Activated T-cell treated with anti-CD3 and anti-CD28 coated beads, Interleukin-2, amount 50 U/mL, for 72 hours (primary cell): ENCODE results near the gene HTR6. TPM values are rescaled to one million over a fixed set of nuclear protein-coding genes. Genes with fewer than 3 reads are reported as not detected.
"Not testable (repeated sequence)": the region's sequence is repeated elsewhere in the genome, so short reads cannot be mapped to it uniquely, and the experiment has no call there.

Experiments used
- ATAC-seq, 2 donors: fragments of 150-1000 bp; cut with Tn5 transposase; replicated peaks in 1 of 2; 2 replicates each; pipeline ENCODE4 v1.10.0; 2021; ENCODE audit warnings: moderate library complexity in 2 of 2, mild to moderate bottlenecking in 1 of 2
- DNase-seq, 2 donors: peaks; one replicate each; pipeline ENCODE4 v3.0.0; 2021 to 2022; ENCODE audit warnings: mixed read lengths in 1 of 2
- H3K27ac Mint-ChIP-seq: one replicate; pipeline ENCODE4 v1.8.0; 2022; ENCODE audit warnings: mild to moderate bottlenecking, moderate library complexity, mixed read lengths
- H3K27me3 Mint-ChIP-seq: one replicate; pipeline ENCODE4 v1.8.0; 2022; ENCODE audit warnings: low read depth, mixed read lengths
- H3K36me3 Mint-ChIP-seq, 2 donors: one replicate each; pipeline ENCODE4 v1.8.0; 2022; ENCODE audit warnings: mixed read lengths in 2 of 2, mild to moderate bottlenecking in 1 of 2; ENCODE audit not compliant: insufficient read depth in 2 of 2
- H3K4me1 Mint-ChIP-seq: one replicate; pipeline ENCODE4 v1.8.0; 2022; ENCODE audit warnings: low read depth, mixed read lengths
- H3K4me3 Mint-ChIP-seq, 2 donors: one replicate each; pipeline ENCODE4 v1.8.0; 2022; ENCODE audit warnings: mild to moderate bottlenecking in 2 of 2, mixed read lengths in 2 of 2, moderate library complexity in 2 of 2
- H3K9me3 Mint-ChIP-seq, 2 donors: one replicate each; pipeline ENCODE4 v1.8.0; 2022; ENCODE audit warnings: mixed read lengths in 2 of 2
- total RNA-seq, 2 donors: library from RNA; stranded (reverse); gene quantifications; one replicate each; pipeline ENCODE4 v1.2.3, GENCODE V29; 2022

Gene HTR6
- total RNA-seq, 2 donors from 2014 or later: 0.32 to 0.55 TPM

DNA sequence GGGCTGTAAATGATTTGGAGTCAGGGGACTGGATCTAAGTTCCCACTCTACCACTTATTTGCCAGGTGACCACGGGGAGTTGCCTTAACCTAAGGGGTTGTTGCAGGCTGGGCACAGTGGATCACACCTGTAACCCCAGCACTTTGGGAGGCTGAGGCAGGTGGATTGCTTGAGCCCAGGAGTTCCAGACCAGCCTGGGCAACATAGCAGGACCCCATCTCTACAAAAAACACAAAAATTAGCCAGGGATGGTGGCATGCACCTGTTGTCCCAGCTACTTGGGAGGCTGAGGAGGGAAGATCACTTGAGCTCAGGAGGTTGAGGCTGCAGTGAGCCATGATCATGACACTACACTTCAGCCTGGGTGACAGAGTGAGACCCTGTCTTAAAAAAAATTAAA lies 34.5 kb upstream of the HTR6 start:
- H3K4me3 Mint-ChIP-seq, H3K27me3 Mint-ChIP-seq, H3K9me3 Mint-ChIP-seq, DNase-seq, H3K4me1 Mint-ChIP-seq, ATAC-seq, H3K36me3 Mint-ChIP-seq, H3K27ac Mint-ChIP-seq: not testable (repeated sequence)

DNA sequence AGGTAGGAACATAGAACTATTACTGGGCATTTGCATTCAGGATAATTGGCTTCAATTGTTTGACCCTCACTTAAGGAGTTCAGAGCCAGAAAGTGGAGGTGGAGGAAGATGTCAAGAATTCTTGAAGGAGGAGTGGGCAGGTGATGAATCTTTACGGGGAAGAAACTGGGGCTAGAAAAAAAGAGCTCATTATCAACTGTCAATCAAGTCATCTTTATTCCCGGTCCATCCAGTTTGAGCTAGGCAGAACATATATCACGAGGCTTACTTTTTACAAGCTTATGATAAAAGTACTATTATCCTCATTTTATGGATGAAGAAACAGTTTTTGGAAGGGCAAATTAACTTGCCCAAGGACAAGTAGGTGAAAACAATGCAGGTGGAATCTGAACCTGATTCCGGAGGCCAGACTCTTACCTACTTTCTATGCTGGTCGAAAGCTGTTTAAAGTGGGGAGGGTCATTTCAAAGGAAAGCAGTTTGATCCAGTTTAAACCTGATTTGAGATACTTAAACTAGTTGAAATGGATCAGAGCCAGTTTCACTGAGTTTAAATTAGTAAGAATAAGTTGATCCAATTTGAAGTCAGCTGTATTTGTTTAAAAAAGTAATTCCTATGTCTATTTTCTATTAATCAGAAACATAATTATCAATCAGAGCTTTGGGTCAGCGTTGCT lies 33.8 kb upstream of the HTR6 start:
- Mint-ChIP-seq H3K27me3 (no peaks in the 10 kb centered on the region), H3K27ac (no peak overlapping the region), H3K36me3 (peaks cover 0 to 7% of the 10 kb centered on the region in 2 donors), H3K9me3 (no peaks in the 10 kb centered on the region), H3K4me3 (no peak overlapping the region), H3K4me1 (no peaks in the 10 kb centered on the region)
- no peak for ATAC-seq
- no peak for DNase-seq

DNA sequence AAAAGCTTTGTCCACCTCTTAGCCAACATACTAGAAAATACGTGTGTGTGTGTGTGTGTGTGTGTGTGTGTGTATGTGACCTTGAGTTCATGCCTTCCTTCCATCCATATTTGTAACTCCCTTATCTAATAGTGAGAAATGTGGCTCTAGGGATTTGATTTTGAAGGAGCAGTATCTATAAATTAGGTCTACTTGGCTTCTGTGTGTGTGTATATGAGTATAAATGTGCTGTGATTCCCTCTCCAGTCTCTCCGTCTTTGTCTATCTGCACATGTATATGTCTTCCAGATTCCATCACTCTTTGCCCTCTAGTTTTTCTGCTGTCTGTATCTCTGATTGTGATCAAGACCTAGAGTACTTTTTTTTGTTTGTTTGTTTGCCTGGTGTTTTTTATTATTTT lies 32.5 kb upstream of the HTR6 start:
- H3K36me3 Mint-ChIP-seq: peaks cover 0 to 5% of the 10 kb centered on the region in 2 donors
- ATAC-seq: no peak
- no peak overlapping the region for H3K27ac Mint-ChIP-seq
- no peaks in the 10 kb centered on the region for H3K27me3 Mint-ChIP-seq
- no peaks in the 10 kb centered on the region for H3K4me1 Mint-ChIP-seq
- no peak overlapping the region for H3K4me3 Mint-ChIP-seq
- no peaks in the 10 kb centered on the region for H3K9me3 Mint-ChIP-seq
- DNase-seq: no peak

DNA sequence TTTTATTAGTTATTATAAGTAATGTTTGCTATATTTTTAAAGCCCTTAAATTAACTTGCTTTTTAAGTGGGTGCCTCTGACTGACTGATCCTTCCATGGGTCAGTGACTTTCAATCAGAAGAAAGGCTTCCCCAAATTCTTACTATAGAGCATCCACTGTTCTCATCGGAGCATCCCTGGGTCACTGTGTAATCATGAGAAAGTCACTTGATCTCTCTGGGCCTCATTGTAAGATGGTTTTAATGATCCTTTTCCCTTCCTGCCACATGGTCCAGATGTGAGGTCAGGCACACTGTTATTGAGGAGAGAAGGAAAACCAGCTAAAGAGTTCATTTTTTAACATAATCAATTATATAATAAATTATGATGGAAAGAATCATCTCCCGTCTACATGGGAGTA lies 31.6 kb upstream of the HTR6 start:
- H3K27ac Mint-ChIP-seq: no peak overlapping the region
- H3K27me3 Mint-ChIP-seq: no peaks in the 10 kb centered on the region
- no peak overlapping the region for H3K4me3 Mint-ChIP-seq
- H3K36me3 Mint-ChIP-seq: peaks cover 0 to 4% of the 10 kb centered on the region in 2 donors
- DNase-seq: no peak
- no peaks in the 10 kb centered on the region for H3K9me3 Mint-ChIP-seq
- ATAC-seq: no peak
- no peaks in the 10 kb centered on the region for H3K4me1 Mint-ChIP-seq

DNA sequence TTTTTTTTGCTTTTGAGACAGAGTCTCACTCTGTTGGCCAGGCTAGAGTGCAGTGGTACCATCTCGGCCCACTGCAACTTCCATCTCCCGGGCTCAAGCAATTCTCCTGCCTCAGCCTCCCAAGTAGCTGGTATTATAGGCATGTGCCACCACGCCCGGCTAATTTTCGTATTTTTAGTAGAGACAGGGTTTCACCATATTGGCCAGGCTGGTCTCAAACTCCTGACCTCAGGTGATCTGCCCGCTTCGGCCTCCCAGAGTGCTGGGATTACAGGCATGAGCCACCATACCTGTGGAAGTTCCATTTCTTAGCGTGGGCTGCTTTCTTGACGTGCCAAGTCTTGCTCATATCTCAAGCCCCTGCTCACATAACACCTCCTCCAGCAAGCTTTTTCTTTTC lies 29.6 kb upstream of the HTR6 start:
- H3K27ac Mint-ChIP-seq, H3K36me3 Mint-ChIP-seq, H3K9me3 Mint-ChIP-seq, H3K4me1 Mint-ChIP-seq, H3K27me3 Mint-ChIP-seq, H3K4me3 Mint-ChIP-seq, ATAC-seq, DNase-seq: not testable (repeated sequence)

DNA sequence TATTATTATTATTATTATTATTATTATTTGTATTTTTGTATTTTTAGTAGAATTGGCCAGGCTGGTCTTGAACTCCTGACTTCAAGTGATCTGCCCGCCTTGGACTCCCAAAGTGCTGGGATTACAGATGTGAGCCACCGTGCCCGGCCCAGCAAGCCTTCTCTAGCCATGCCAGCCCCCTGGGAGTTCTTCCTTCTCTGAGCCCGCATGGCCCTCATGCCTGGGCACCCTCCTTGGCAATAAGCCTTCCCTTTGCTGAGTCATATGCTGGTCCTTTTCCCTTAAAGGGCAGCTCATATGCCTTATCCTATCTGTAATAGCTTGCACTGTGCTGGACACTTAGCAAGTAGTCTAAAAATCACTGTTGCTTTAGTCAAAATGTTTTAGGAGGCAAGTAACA lies 29.0 kb upstream of the HTR6 start:
- H3K9me3 Mint-ChIP-seq: no peaks in the 10 kb centered on the region
- H3K4me1 Mint-ChIP-seq: no peaks in the 10 kb centered on the region
- ATAC-seq (no peak), DNase-seq (no peak)
- H3K36me3 Mint-ChIP-seq: no peaks in the 10 kb centered on the region
- H3K27me3 Mint-ChIP-seq: no peaks in the 10 kb centered on the region
- no peak overlapping the region for H3K4me3 Mint-ChIP-seq
- H3K27ac Mint-ChIP-seq: no peak overlapping the region

DNA sequence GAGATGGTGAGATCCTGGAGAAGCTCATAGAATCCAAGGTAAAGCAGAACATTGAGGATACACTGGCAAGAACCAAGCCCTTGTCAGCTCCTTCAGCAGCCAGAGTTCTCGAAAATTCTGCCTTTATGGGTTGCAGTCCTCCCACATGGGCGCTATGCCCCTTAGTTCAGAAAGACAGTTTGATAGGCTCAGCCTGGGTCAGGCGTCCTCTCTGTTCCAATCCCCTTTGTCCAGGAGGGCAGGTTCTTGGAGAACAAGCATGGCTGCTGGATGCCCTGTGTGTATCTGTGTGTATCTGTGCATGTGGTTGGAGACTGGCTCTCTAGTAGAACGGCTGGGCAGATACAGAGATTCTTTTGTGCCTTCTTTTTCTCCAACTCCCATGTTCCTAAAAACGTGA lies 28.6 kb upstream of the HTR6 start:
- DNase-seq: no peak
- H3K4me3 Mint-ChIP-seq: no peak overlapping the region
- H3K4me1 Mint-ChIP-seq: no peaks in the 10 kb centered on the region
- H3K27me3 Mint-ChIP-seq: no peaks in the 10 kb centered on the region
- no peak for ATAC-seq
- no peaks in the 10 kb centered on the region for H3K36me3 Mint-ChIP-seq
- no peaks in the 10 kb centered on the region for H3K9me3 Mint-ChIP-seq
- no peak overlapping the region for H3K27ac Mint-ChIP-seq

DNA sequence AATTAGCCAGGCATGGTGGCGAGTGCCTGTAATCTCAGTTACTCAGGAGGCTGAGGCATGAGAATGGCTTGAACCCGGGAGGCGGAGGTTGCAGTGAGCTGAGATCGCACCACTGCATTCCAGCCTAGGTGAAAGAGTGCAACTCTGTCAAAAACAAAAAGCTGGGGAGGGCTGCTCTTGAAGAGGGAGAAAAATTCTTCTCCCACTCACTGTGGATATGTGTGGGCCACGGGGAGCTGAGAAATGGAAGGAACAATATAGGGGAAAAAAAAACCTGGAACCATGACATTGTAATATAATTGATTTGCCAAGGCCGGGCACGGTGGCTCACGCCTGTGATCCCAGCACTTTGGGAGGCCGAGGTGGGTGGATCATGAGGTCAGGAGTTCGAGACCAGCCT lies 27.9 kb upstream of the HTR6 start:
- H3K9me3 Mint-ChIP-seq, ATAC-seq, H3K4me1 Mint-ChIP-seq, H3K36me3 Mint-ChIP-seq, H3K27me3 Mint-ChIP-seq, DNase-seq, H3K4me3 Mint-ChIP-seq, H3K27ac Mint-ChIP-seq: not testable (repeated sequence)

DNA sequence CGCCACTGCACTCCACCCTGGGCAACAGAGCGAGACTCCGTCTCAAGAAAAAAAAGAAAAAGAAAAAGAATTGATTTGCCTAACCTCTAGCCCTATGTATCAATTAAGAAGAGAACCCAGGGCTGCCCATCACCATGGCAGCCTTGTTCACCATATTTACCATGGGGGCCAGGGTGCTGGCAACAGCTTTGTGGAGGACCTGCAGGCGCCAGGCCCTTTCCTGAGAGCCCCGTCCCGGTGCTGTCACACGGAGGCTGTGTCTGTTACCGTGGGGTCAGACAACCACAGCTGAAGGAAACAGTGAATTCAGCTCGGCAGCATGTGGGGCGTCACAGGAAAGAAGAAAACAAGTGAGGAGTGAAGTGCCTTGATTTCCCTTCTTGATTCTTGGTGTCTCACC lies 27.1 kb upstream of the HTR6 start:
- no peak for DNase-seq
- no peak overlapping the region for H3K27ac Mint-ChIP-seq
- no peak overlapping the region for H3K4me3 Mint-ChIP-seq
- H3K4me1 Mint-ChIP-seq: peaks cover under 1% of the 10 kb centered on the region
- H3K27me3 Mint-ChIP-seq: peaks cover under 1% of the 10 kb centered on the region
- no peaks in the 10 kb centered on the region for H3K36me3 Mint-ChIP-seq
- H3K9me3 Mint-ChIP-seq: no peaks in the 10 kb centered on the region
- no peak for ATAC-seq

DNA sequence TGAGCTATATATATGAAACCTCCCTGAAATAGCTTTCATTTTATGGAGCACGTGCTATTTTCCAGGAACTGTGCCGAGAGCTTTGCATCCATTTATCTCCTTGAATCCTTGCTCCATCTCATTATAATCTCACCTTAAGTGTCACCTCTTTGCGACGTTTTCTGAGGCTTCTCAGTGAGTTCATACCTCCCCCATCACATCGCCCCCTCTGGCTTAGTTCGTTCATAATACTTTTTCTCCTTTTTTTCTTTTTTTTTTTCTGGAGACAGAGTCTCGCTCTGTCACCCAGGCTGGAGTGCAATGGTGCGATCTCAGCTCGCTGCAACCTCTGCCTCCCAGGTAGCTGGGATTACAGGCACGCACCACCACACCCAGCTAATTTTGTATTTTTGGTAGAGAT lies 25.4 kb upstream of the HTR6 start:
- not testable (repeated sequence) for H3K27ac Mint-ChIP-seq, DNase-seq, H3K36me3 Mint-ChIP-seq, ATAC-seq, H3K9me3 Mint-ChIP-seq, H3K4me3 Mint-ChIP-seq
- peaks cover 12% of the 10 kb centered on the region for H3K27me3 Mint-ChIP-seq
- peaks cover 11% of the 10 kb centered on the region for H3K4me1 Mint-ChIP-seq

DNA sequence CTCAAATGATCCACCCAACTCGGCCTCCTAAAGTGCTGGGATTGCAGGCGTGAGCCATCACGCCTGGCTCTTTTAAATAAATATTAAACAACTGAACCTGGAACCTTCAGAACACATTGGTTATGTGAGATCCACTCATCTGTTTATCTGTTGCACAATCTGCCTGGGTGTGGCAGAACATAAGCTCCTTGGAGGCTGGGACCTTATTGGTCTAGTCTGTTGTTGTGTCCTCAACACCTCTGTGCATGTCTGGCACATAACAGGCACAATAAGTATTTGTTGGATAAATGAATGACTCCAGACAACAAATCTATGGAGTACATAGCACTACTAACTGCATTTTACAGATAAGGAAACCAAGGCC lies 24.7 kb upstream of the HTR6 start:
- no peak overlapping the region for H3K27ac Mint-ChIP-seq
- no peaks in the 10 kb centered on the region for H3K9me3 Mint-ChIP-seq
- H3K4me3 Mint-ChIP-seq: no peak overlapping the region
- no peak for ATAC-seq
- peaks cover 2 to 3% of the 10 kb centered on the region in 2 donors for H3K36me3 Mint-ChIP-seq
- H3K4me1 Mint-ChIP-seq: peaks cover 11% of the 10 kb centered on the region
- H3K27me3 Mint-ChIP-seq: peaks cover 12% of the 10 kb centered on the region
- no peak for DNase-seq

DNA sequence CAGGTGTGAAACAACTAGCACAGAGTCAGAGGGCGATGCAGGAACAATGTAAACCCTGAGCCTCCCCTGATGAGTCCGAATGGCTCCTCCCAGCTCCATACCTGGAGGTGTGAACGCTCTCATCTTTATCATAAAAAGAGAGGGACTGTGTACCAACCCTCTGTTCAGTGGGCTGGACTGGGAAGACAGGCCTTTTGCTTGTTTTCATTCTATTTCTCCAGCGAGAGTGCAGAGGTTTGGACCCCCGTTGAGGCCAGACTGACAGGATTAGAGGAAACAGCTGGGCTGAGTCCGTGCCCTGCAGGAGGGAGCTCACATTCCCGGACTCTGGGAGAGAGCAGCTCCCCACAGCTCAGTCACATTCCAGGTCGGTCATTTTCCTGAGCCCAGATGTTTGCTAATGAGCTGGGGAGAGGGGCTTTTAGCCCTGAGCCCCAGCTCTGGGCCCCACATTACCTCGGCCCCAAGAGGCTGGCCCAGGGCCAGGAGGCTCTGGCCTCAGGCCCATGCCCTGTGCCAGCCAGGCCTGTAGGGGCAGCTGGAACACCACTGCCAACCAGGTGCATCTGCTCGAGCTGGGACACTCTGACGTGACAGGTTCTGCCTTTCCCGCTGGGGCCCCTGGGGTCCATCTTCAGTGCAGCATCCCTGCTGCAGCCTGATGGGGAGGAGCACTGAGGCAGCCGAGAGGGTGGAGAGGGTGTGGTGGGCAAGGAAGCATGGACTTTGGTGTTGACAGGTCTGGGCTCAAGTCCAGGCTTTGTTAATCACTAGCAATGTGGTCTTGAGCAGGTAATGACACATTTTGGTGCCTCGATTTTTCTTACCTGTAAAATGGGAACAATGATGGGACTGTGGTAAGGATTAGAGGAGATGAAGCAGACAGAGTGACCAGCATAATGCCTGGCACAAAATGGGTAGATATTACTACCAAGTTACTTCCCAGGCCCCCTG lies 24.0 kb upstream of the HTR6 start:
- Mint-ChIP-seq H3K27ac (no peak overlapping the region), H3K36me3 (peaks cover 2 to 3% of the 10 kb centered on the region in 2 donors), H3K9me3 (no peaks in the 10 kb centered on the region), H3K4me3 (no peak overlapping the region), H3K4me1 (peaks cover 11% of the 10 kb centered on the region), H3K27me3 (peaks cover 12% of the 10 kb centered on the region)
- ATAC-seq (no peak), DNase-seq (no peak)

DNA sequence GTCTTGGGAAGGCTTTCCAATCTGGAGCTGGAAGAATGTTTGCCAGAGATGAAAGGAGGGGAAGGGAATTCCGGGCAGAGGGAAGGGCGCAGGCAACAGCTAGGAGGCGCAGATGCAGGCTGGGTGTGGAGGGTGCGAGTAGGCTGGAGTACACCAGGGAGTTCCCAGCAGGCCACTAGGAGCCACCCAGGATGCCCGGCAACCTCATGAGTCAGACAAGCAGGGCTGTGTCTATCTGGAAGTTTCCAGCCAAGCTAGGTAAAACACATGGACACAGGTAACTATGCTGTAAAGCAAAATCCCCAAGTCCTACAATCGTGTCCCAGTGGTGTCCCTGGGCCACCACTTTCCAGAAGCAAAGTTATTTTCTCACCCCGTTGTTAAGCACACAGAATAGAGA lies 21.6 kb upstream of the HTR6 start:
- no peak for ATAC-seq
- H3K27me3 Mint-ChIP-seq: peaks cover 21% of the 10 kb centered on the region
- peak overlapping the region; percentile 82 for H3K27ac Mint-ChIP-seq
- peak overlapping the region; percentile 90 to 91 for H3K4me3 Mint-ChIP-seq
- H3K4me1 Mint-ChIP-seq: peaks cover 31% of the 10 kb centered on the region
- H3K36me3 Mint-ChIP-seq: peaks cover 2 to 3% of the 10 kb centered on the region in 2 donors
- H3K9me3 Mint-ChIP-seq: no peaks in the 10 kb centered on the region
- no peak for DNase-seq
